CD4-positive, alpha-beta T cell treated with Interleukin-4 for 1 hour (primary cell): ENCODE results near the gene JAKMIP2.
"Not testable (repeated sequence)": the region's sequence is repeated elsewhere in the genome, so short reads cannot be mapped to it uniquely, and the experiment has no call there.

Source experiments
- DNase-seq, 2 donors: peaks; one replicate each; pipeline ENCODE4 v3.0.0-alpha.2; 2020 to 2022

The JAKMIP2 gene

GRCh38 chr5:147586832-147587231, 195.7 kb downstream of the JAKMIP2 start:
- no peak for DNase-seq

DNA sequence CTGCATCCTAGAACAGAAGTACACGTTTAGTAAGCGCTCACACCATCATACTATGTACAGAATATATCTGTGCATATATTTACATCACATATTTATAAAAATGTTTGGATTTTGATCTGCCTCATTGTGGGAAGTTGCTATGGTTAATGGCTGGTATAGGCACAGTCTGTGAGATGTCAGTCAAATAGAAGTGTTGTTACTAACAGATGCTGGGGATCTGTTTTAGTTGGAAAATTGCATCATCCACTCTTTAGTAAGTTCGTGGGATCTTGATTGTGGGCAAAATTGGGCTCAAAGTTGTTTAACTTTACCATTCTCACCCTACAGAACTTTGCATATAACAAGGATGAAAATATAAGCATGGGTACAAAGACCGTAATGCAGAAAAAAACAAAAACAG, 196.3 kb downstream of the JAKMIP2 start:
- DNase-seq: no peak

DNA sequence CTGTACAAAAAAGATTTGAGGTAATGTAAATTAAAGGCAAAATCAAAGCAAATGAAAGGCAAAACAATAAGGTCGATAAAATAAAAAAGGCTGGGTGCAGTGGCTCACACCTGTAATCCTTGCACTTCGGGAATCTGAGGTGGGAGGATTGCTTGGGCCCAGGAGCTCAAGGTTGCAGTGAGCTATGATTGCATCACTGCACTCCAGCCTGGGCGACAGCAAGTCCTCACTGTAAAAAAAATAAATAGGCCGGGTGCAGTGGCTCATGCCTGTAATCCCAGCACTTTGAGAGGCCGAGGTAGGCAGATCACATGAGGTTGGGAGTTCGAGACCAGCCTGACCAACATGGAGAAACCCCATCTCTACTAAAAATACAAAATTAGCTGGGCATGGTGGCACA, 200.3 kb downstream of the JAKMIP2 start:
- DNase-seq: not testable (repeated sequence)

- DNase-seq: not testable (repeated sequence)
Measured at GRCh38 chr5:147580418-147580817, 202.1 kb downstream of the JAKMIP2 start.

DNA sequence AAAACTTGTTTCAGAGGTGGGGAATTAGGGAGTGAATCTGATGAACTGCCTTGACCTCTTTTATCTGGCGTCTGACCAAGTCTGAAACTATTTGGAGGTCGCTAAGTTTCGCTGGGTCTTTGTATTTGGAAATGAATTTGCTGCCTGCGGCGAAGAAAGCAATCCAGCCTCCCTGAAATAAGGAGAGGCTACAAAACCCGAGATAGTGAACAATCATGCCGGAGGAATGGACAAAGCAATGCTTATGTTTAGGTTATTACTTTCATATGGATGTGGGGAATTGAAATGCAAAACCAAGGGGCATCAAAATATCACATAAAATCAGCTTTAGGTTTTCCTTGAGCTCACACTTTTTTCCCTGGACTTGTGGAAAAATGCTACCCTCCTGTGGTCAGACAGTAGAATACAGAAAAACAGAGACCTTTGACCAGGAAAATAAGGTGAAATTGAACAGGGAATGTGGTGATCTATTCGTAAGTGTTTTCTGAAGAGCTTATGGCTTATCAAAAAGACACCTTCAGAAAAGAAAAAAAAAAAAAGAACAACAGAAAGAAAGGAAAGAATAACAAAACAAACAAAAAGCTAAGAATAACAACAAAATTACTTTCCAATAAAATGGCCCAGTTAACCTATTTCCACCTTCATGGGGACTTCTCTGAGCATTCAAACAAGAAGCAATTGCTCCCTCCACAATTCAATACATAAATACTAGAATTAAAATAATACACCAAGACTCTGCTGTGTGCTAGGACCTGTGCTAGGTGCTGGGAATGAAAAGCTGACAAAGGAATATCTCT, 204.1 kb downstream of the JAKMIP2 start:
- DNase-seq: no peak

GRCh38 chr5:147576646-147577535, 205.6 kb downstream of the JAKMIP2 start:
- DNase-seq: peak; percentile 11 to 13

GRCh38 chr5:147575598-147575997, 206.9 kb downstream of the JAKMIP2 start:
- no peak for DNase-seq

- no peak for DNase-seq
Measured at GRCh38 chr5:147573211-147573610, 209.3 kb downstream of the JAKMIP2 start.

DNA sequence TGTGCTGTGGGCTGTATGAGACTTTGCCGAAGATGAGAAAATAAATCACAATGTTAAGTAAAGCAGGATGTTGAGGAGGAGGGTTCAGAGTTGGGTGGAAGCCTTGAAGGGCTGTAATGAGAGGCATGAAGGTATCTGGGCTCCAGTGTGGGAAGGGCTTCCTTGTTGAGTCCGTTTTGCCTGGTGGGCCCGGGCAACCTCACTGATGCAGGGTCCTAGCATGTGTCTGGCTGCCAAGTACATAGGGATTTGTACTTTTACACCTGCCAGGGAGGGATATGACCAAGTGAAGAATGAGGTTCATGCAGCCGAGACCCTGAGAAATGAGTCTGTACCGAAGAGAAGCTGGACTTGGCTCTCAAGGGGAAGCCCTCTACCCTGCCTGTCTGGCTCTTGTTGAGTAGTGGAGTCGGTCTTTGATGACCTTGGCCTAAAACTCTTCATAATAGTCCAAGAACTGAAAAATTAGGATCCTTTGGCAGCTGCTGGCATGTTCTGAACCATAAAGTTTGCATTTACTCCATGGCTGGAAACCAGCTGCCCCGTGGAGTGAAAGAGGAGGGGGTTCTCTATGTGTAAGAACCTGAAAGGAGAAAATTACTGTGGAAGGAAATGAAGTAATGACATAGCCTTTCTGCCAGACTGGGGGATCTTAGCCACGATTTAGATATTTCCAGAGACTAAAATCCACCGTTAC, 213.7 kb downstream of the JAKMIP2 start:
- DNase-seq: no peak

DNA sequence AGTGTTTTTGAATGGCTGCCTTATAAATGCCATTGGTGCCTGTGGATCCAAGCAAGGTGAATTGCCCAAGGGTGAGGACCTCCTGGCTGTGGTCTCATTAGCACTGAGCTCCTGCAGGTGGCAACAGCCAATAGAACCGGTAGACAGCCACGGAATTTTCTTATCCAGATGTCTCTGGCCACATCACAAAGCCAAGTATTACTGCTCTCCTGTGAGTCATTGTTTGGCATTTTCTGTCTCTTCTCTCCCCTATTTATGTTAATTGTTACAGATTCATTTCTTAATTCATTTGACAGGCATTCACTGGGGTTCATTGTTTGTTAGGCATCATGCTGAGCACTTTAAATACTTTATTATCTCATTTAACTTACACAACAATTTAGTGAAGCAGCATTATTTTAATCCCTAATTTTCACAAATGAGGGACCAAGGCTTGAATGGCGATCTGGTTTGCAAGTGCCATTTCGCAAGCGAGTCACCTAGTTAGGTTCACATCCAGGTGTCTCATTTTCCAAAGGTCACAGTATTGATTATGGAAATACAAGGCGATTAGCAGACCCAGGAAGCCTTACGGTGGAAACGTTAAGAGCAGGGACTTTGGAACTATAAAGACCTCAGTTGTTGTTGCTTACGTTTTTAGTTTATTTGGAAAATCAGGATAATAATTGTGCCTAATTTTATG, 214.5 kb downstream of the JAKMIP2 start:
- DNase-seq: no peak

- DNase-seq: no peak
Measured at GRCh38 chr5:147565524-147565923, 217.0 kb downstream of the JAKMIP2 start.

DNA sequence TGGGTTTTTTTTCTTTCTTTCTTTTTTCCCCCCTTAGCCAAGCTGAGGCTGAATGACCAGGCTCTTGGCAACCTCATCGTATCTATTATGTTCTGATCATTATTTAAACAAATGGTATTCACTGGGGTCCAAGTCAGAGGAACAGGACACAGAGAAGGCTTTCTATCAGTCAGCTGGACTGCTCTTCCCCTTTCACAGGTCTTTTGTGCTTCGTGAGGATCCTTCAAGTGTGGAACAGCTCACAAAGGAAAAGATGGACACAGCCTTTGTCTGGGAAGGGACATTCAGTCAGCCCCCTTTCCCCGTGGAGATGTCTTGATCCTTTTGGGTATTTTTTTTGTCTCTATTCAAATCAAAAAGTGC, 218.4 kb downstream of the JAKMIP2 start:
- DNase-seq: no peak

GRCh38 chr5:147563466-147564123, 218.9 kb downstream of the JAKMIP2 start:
- DNase-seq: no peak

- DNase-seq: no peak
Measured at GRCh38 chr5:147561435-147561834, 221.1 kb downstream of the JAKMIP2 start.

- no peak for DNase-seq
Measured at GRCh38 chr5:147560718-147561331, 221.7 kb downstream of the JAKMIP2 start.

GRCh38 chr5:147559749-147560148, 222.8 kb downstream of the JAKMIP2 start:
- DNase-seq: no peak

DNA sequence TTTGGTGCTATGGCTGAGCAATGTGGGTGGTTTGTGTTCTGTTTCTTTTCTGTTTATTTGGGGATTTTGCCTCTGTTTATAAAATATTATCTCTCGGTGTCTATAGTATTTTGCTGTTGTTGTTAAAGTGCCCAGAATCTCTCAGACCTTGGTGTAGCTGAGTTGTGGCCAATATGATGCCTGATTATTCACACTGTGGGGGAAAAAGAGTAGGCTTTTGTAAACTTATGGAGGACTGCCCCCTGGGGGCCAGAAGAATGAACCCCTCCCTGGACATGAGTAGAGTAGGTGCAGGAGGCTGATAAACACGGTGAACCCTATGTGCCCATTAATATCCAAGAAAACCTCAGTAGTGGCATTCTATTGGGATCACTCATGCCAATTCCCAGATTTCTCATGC, 223.7 kb downstream of the JAKMIP2 start:
- DNase-seq: no peak

DNA sequence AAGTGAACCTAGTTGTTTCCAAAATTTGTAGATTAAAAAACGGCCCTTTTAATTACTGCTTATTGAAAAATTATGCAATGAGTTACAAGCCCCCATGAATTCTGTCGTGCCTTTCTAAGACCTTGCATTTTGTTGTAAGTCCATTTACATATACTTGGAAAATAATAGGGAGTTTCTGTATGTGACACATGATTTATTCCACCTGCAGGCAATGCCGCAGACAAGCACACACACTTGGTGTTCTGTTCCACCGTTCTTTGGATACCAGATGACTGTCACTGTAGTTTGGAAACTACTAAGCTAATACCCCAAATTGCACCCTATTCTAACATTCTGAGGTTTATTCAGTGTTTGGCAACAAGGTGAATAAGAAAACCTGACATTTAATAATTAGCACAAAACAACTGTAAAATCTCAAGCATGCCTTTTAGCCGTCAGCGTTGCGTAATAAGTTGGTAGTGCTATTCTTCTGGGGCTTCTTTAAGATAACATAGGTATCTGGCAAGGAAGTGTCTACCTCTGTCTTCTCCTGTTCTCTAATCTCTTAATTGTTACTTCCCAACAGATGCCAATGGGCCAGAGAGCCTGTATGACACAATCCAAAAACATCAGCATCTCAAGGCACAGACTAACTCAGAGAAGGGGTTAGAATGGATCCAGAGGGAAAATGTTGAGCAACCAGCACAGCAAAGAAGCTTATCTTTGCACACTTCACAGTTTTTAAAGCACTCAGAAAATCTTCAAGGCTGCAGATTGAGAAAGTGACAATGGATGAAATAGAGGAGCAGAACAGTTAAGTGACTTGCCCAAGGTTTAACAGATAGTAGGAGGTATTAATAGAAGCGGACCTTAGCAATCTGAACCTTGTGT, 224.4 kb downstream of the JAKMIP2 start:
- DNase-seq: no peak

DNA sequence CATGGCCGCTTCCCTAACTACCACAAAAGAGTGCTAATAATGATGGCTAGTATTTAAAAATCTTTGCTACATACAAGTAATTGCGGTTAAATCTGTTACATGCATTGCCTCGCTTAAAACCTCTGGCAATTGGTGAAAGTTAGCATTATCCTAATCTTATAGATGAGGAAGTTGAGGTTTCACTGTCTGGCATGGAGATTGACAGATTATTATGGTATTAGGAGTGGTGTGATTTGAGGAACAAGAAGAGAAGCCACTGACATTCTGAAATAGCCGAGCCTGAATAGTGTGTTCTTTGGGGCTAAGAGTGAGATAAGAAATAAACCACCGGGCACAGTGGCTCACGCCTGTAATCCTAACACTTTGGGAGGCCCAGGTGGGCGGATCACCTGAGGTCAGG, 227.4 kb downstream of the JAKMIP2 start:
- no peak for DNase-seq

DNA sequence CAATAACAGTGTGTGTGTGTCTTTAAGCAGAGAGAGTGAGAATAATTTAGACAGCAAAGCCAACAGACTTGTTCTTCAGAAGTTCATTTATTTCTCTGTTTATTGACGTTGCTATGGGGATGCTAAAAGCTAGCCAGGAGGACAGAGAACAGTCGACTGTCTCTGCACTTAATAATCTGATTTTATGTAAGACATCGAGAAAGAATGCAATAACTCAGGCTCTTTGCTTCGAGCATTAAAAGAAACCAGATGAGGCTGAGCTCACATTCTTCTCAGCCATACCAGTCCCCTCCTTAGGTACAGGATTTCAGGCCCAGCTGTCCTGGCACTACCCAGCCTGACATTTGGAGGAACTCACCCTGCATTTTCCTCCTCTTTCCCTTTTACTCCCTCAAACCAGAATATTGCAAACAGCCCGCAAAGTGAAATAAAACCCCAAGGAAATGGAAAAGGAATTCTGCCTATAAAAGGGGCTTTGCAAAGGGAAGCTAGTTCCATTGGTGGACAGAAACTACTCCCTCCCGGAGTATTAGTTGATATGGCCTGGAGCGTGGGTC, 228.2 kb downstream of the JAKMIP2 start:
- DNase-seq: no peak
